ENCODE results near the gene FRAT1. TPM values are rescaled to one million over a fixed set of nuclear protein-coding genes. Genes with fewer than 3 reads are reported as not detected.

The FRAT1 gene
- total RNA-seq, 4 donors from 2014 or later = 6.8 to 10.0 (median 8.5) TPM

DNA sequence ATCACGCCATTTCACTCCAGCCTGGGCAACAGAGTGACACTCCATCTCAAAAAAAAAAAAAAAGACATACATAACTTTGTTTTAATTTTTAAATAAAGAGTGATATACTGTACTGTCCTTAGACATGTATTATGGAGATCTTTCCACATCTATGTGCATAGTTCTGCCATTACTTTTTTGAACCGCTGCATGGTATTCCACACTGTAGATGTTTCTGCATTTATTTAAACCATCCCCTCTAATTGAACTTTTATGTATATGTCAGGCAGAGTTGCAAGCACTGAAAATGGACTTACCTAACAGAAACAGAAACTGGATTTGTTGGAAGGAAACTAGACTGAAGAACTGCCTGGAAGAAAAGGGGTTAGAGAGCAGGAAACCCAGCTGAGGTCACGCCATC is 18.1 kb upstream of the FRAT1 start:
- no peak overlapping the region for H3K27ac ChIP-seq
- no peaks in the 10 kb centered on the region for H3K9me3 ChIP-seq
- H3K4me1 ChIP-seq = no peaks in the 10 kb centered on the region
- TF ChIP-seq EP300 (IDR thresholded peaks at IDR 0.05) = no peak
- TF ChIP-seq POLR2A (IDR thresholded peaks at IDR 0.05) = no peak
- TF ChIP-seq, protein P1, sequence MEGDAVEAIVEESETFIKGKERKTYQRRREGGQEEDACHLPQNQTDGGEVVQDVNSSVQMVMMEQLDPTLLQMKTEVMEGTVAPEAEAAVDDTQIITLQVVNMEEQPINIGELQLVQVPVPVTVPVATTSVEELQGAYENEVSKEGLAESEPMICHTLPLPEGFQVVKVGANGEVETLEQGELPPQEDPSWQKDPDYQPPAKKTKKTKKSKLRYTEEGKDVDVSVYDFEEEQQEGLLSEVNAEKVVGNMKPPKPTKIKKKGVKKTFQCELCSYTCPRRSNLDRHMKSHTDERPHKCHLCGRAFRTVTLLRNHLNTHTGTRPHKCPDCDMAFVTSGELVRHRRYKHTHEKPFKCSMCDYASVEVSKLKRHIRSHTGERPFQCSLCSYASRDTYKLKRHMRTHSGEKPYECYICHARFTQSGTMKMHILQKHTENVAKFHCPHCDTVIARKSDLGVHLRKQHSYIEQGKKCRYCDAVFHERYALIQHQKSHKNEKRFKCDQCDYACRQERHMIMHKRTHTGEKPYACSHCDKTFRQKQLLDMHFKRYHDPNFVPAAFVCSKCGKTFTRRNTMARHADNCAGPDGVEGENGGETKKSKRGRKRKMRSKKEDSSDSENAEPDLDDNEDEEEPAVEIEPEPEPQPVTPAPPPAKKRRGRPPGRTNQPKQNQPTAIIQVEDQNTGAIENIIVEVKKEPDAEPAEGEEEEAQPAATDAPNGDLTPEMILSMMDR (IDR thresholded peaks at IDR 0.05) = no peak
- DNase-seq (ENCODE audit: low spot score in 2 of 2) = no peak
- no peak overlapping the region for H3K4me3 ChIP-seq
- H3K36me3 ChIP-seq = no peaks in the 10 kb centered on the region
- WGBS, 2 donors = 92 to 95% methylated on average over 3 of the region's 3 CpGs
- H3K27me3 ChIP-seq = no peaks in the 10 kb centered on the region

DNA sequence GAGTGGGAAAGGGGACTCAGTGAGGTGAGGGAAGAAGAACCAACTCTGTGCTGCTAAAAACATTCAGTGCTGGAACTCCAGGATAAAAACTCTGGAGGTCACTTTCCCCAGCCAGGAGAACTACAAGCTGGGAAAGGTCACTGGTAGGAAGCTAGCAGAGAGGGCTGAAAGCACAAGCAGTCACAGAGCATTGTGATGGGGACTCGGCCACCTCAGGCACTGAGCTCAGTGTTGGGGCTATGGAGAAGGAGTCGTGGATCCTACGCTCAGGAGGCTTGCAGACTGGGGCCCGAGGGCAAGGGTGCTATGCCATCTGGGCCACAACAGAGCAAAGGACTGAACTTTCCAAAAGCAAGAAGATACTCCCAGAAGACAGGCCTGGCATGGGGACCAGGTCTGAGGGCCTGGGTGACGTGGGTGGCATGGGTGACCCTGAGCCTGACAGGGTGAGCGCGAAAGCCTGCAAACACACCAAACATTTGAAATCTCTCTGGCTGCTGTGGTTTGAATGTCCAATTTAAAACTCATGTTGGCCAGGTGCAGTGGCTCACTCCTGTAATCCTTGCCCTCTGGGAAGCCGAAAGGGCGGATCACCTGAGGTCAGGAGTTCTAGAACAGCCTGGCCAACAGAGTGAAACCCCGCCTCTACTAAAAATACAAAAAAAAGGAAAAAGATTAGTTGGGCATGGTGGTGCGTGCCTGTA is 16.8 kb upstream of the FRAT1 start:
- Histone ChIP-seq H3K4me3 (no peak overlapping the region), H3K27ac (no peak overlapping the region), H3K27me3 (no peaks in the 10 kb centered on the region), H3K4me1 (no peaks in the 10 kb centered on the region), H3K9me3 (no peaks in the 10 kb centered on the region), H3K36me3 (no peaks in the 10 kb centered on the region)
- TF ChIP-seq, protein P1 (IDR thresholded peaks at IDR 0.05) = no peak
- no peak for TF ChIP-seq EP300 (IDR thresholded peaks at IDR 0.05)
- TF ChIP-seq POLR2A (IDR thresholded peaks at IDR 0.05) = no peak
- no peak for DNase-seq (ENCODE audit: low spot score in 2 of 2)
- 90 to 92% methylated on average over 11 of the region's 11 CpGs for WGBS, 2 donors

DNA sequence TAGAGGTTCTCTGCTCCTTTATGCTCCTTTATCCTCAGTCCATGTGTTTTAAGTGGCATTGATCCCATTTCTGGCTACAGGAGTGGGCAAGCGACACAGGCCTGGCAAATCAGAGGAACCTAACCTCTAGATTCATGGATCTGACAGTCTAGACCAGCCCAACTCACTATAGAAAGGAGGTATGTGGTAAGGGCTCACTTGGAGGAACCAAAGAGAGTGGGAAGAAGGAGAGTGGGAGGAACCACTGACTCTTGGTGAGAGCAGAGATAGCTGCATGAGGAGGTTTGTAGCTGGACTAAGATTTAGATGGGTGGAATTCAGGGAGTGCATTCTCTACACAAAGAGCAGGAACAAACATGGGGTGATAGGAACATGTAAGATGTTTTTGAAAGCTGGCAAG is 11.6 kb upstream of the FRAT1 start:
- Histone ChIP-seq H3K27me3 (no peaks in the 10 kb centered on the region), H3K27ac (no peak overlapping the region), H3K4me1 (no peaks in the 10 kb centered on the region), H3K36me3 (no peaks in the 10 kb centered on the region), H3K9me3 (no peaks in the 10 kb centered on the region), H3K4me3 (no peak overlapping the region)
- no peak for DNase-seq (ENCODE audit: low spot score in 2 of 2)
- TF ChIP-seq, protein P1 (IDR thresholded peaks at IDR 0.05) = no peak
- TF ChIP-seq POLR2A (IDR thresholded peaks at IDR 0.05) = no peak
- TF ChIP-seq EP300 (IDR thresholded peaks at IDR 0.05) = no peak
- 85 to 95% methylated on average over 1 of the region's 1 CpG for WGBS, 2 donors

DNA sequence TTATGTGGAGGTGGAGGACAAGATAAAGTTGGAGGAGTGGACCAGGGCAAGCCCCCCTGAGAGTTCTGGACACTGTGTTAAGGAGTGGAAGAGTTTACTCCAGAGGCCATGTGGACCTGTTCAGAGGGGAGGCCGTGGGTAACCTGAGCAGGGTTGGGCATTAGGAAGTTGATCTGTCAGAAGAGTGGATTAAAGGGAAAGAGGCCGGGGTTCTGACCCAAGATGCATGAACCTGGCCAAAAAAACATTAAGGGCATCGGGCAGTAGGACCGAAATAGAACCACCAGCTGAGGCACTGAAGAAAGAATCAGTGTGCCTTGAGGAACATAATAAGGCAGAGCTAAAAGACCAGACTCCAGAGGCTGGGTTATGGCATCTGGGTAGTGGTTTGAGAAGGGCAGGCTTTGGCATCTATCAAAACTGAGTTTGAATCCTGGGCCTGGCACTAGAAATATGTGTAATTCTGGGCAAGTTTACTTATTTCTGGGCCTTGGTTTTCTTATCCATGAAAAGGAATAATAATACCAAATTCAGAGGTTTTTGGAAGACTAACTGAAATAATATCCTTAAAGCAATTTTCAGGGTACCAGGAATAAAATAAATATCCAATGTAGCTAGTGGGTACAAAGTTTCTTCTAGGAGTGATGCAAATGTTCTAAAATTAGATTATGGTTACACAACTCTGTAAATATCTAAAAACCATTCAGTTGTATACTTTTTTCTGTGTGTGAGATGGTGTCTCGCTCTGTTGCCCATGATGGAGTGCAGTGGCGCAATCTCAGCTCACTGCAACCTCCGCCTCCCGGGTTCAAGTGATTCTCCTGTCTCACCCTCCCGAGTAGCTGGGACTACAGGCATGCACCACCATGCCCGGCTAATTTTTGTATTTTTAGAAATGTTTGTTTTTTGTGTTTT is 10.9 kb upstream of the FRAT1 start:
- no peak overlapping the region for H3K4me3 ChIP-seq
- no peaks in the 10 kb centered on the region for H3K27me3 ChIP-seq
- WGBS, 2 donors = 76 to 84% methylated on average over 10 of the region's 10 CpGs
- H3K4me1 ChIP-seq = no peaks in the 10 kb centered on the region
- H3K36me3 ChIP-seq = no peaks in the 10 kb centered on the region
- no peak for DNase-seq (ENCODE audit: low spot score in 2 of 2)
- H3K27ac ChIP-seq = no peak overlapping the region
- TF ChIP-seq, protein P1 (IDR thresholded peaks at IDR 0.05) = no peak
- TF ChIP-seq POLR2A (IDR thresholded peaks at IDR 0.05) (no peak), EP300 (IDR thresholded peaks at IDR 0.05) (no peak)
- H3K9me3 ChIP-seq = no peaks in the 10 kb centered on the region

DNA sequence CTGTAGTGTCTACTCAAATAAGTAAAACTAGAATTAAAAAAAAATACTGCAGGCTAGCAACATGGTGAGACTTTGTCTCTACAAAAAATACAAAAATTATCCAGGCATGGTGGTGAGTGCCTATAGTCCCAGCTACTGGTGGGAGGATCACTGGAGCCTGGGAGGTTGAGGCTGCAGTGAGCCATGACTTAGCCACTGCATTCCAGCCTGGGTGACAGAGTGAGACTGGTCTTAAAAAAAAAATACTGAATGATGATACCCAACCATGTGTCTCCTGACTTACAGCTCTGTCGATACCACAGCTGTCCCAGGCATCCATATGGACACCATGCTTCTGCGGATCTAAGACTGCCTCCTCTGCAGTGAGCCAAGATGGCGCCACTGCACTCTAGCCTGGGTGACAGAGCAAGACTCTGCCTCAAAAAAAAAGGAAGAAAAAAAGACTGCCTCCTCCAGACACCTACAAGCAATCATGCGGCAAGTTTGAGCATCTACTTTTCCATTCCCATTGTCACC is 7.9 kb upstream of the FRAT1 start:
- Histone ChIP-seq H3K9me3 (no peaks in the 10 kb centered on the region), H3K4me3 (no peak overlapping the region), H3K27ac (no peak overlapping the region), H3K27me3 (no peaks in the 10 kb centered on the region), H3K36me3 (no peaks in the 10 kb centered on the region), H3K4me1 (no peaks in the 10 kb centered on the region)
- no peak for DNase-seq (ENCODE audit: low spot score in 2 of 2)
- 94 to 97% methylated on average over 4 of the region's 4 CpGs for WGBS, 2 donors
- TF ChIP-seq EP300 (IDR thresholded peaks at IDR 0.05) (no peak), POLR2A (IDR thresholded peaks at IDR 0.05) (no peak)
- TF ChIP-seq, protein P1 (IDR thresholded peaks at IDR 0.05) = no peak
